Caco-2 (cell line): ENCODE data around the gene SZRD1. TPM values are rescaled to one million over a fixed set of nuclear protein-coding genes. Genes with fewer than 3 reads are reported as not detected.

Experiments used
- BruUV-seq: library from RNA; stranded (reverse); fragments of 400-500 nt; replicated peaks from 2 replicates; lab custom pipeline; 2021; lab: Mats Ljungman, UMichigan
- CTCF ChIA-PET: fragments of 300-600 bp; sonication (Branson Sonifier 250); formaldehyde crosslinking; loops from one replicate; lab custom pipeline; 2022; ENCODE audit warnings: antibody characterized with exemption; lab: Charles Lee
- POLR2A ChIA-PET: fragments of 300-600 bp; sonication (Branson Sonifier 250); formaldehyde crosslinking; loops from one replicate; lab custom pipeline; 2022; ENCODE audit warnings: antibody characterized with exemption; lab: Charles Lee
- DNase-seq, 2 experiments: peaks; one replicate each; pipeline versions ENCODE4 v3.0.0 to v3.0.0-alpha.2; 2020 to 2022
- H3K27me3 ChIP-seq: replicated peaks from 2 replicates; pipeline ENCODE4 v1.6.0; 2011; ENCODE audit warnings: low read length; ENCODE audit not compliant: control insufficient read depth, insufficient read depth
- H3K36me3 ChIP-seq: 2 replicates; pipeline ENCODE4 v1.5.1; 2011; ENCODE audit warnings: low read length; ENCODE audit not compliant: control insufficient read depth, insufficient read depth
- H3K4me1 ChIP-seq: fragments of 250-450 bp; sonication (Bioruptor Pico); 2 replicates; pipeline ENCODE4 v1.5.1; 2020; ENCODE audit warnings: mild to moderate bottlenecking
- H3K4me3 ChIP-seq: 2 replicates; pipeline ENCODE4 v1.5.1; 2011; ENCODE audit warnings: low read depth, mild to moderate bottlenecking, control low read depth, low read length
- H3K9me3 ChIP-seq: fragments of 250-450 bp; sonication (Bioruptor Pico); 2 replicates; pipeline ENCODE4 v1.5.1; 2020; ENCODE audit warnings: mild to moderate bottlenecking, moderate library complexity
- H3K27ac Mint-ChIP-seq: one replicate; pipeline ENCODE4 v1.8.0; 2022; ENCODE audit warnings: mixed read lengths; ENCODE audit not compliant: unreplicated experiment
- H3K27me3 Mint-ChIP-seq: one replicate; pipeline ENCODE4 v1.8.0; 2022; ENCODE audit warnings: mixed read lengths; ENCODE audit not compliant: insufficient read depth, unreplicated experiment
- H3K36me3 Mint-ChIP-seq: one replicate; pipeline ENCODE4 v1.8.0; 2022; ENCODE audit warnings: mild to moderate bottlenecking, mixed read lengths; ENCODE audit not compliant: insufficient read depth, unreplicated experiment
- H3K4me1 Mint-ChIP-seq: one replicate; pipeline ENCODE4 v1.8.0; 2022; ENCODE audit warnings: low read depth, mixed read lengths; ENCODE audit not compliant: unreplicated experiment
- H3K4me3 Mint-ChIP-seq: one replicate; pipeline ENCODE4 v1.8.0; 2022; ENCODE audit warnings: mild to moderate bottlenecking, moderate library complexity, mixed read lengths; ENCODE audit not compliant: unreplicated experiment
- H3K9me3 Mint-ChIP-seq: one replicate; pipeline ENCODE4 v1.8.0; 2022; ENCODE audit warnings: mixed read lengths; ENCODE audit not compliant: unreplicated experiment
- CTCF ChIP-seq, 2 experiments: fragments of 200-600 bp in 1 of 2; IDR thresholded peaks; 1 replicate in 1 of 2; 2 replicates in 1 of 2; pipeline versions ENCODE4 v1.5.1 to v1.8.0; 2011 to 2022; ENCODE audit warnings: antibody characterized with exemption in 1 of 2, control low read depth in 1 of 2, inconsistent platforms in 1 of 2, low read depth in 1 of 2, low read length in 1 of 2, mild to moderate bottlenecking in 1 of 2, moderate library complexity in 1 of 2; ENCODE audit not compliant: insufficient read depth in 1 of 2, severe bottlenecking in 1 of 2, unreplicated experiment in 1 of 2
- intact Hi-C: fragments of 100-400 bp; cut with micrococcal nuclease; formaldehyde crosslinking; loops from one replicate; pipeline ENCODE4 v1.10.0; 2022; ENCODE audit not compliant: unreplicated experiment
- total RNA-seq: library from RNA; stranded (reverse); gene quantifications from 2 replicates; pipeline ENCODE4 v1.2.3, GENCODE V29; 2022

Gene SZRD1
- total RNA-seq, 1 experiment from 2014 or later, result 93.8 TPM

DNA sequence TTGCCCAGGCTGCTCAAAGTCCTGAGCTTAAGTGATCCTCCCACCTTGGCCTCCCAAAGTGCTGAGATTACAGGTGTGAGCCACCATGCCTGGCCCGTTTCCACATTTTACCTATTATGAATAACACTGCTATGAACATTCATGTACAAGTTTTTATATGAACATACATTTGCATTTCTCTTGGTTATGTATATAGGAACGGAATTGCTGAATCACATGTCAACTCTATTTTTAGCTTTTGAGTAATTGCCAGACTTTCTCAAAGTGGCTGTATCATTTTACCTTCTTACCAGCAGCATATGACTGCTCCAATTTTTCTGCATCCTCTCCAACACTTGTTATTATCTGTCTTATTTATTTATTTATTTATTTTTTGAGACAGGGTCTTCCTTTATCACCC, 67.5 kb downstream of the SZRD1 start:
- ChIA-PET POLR2A (no interaction called here), CTCF (no interaction called here)
- Histone ChIP-seq H3K36me3 (no peaks in the 10 kb centered on the region), H3K4me1 (no peaks in the 10 kb centered on the region), H3K27me3 (no peaks in the 10 kb centered on the region), H3K4me3 (no peak overlapping the region), H3K9me3 (no peaks in the 10 kb centered on the region)
- intact Hi-C loops, result no loop called here
- Mint-ChIP-seq H3K27ac (no peak overlapping the region), H3K9me3 (no peaks in the 10 kb centered on the region), H3K4me3 (no peak overlapping the region), H3K4me1 (no peaks in the 10 kb centered on the region), H3K27me3 (peaks cover 4% of the 10 kb centered on the region), H3K36me3 (no peaks in the 10 kb centered on the region)
- BruUV-seq, result no TSS peak
- DNase-seq, result no peak
- no peak for TF ChIP-seq CTCF (IDR thresholded peaks at IDR 0.05; ENCODE audit: insufficient read depth in 1 of 2, low read depth in 1 of 2, low read length in 1 of 2, severe bottlenecking in 1 of 2, unreplicated experiment in 1 of 2)

DNA sequence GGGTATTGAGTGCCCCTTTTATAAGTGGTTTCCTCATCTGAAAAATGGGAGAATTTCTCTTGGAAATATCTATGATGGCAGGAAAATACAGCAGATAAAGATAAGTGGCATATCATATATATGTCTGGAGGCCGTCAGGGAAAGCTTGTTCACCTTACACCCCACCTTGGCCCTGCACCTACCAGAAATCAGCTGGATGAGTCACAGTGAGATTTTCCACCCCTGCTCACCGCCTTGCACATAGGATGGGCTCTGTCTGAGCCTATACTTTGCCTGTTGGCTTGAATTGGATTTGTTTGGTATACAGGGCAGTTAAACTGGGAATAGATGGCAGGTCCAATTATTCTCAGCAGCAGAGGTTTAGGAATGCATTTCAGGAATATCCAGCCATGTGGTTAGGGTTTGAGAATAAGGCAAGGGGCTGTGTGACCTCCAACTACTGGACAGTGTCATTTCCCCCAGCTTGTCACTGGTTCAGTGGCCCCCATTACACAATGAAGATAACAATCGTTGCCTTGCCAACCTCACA, 70.0 kb downstream of the SZRD1 start, which contains the start of gene SPATA21:
Gene SPATA21, minus strand, starts transcription at position 479 of the 529 bp plus-strand sequence. CDS start 6,053 bp downstream, outside the sequence.
- H3K9me3 Mint-ChIP-seq, result no peaks in the 10 kb centered on the region
- H3K4me1 ChIP-seq, result no peaks in the 10 kb centered on the region
- no peak for TF ChIP-seq CTCF (IDR thresholded peaks at IDR 0.05; ENCODE audit: insufficient read depth in 1 of 2, low read depth in 1 of 2, low read length in 1 of 2, severe bottlenecking in 1 of 2, unreplicated experiment in 1 of 2)
- H3K4me1 Mint-ChIP-seq, result no peaks in the 10 kb centered on the region
- H3K27me3 Mint-ChIP-seq, result peaks cover 4% of the 10 kb centered on the region
- H3K4me3 ChIP-seq, result no peak within 1 kb of the TSS
- no peaks in the 10 kb centered on the region for H3K36me3 ChIP-seq
- no peaks in the 10 kb centered on the region for H3K27me3 ChIP-seq
- H3K9me3 ChIP-seq, result no peaks in the 10 kb centered on the region
- H3K4me3 Mint-ChIP-seq, result no peak within 1 kb of the TSS
- H3K27ac Mint-ChIP-seq, result no peak within 1 kb of the TSS
- no peak for DNase-seq
- H3K36me3 Mint-ChIP-seq, result peaks cover 5% of the 10 kb centered on the region
- intact Hi-C loops, result no loop called here
- BruUV-seq, result no TSS peak
- ChIA-PET CTCF (no interaction called here), POLR2A (no interaction called here)

DNA sequence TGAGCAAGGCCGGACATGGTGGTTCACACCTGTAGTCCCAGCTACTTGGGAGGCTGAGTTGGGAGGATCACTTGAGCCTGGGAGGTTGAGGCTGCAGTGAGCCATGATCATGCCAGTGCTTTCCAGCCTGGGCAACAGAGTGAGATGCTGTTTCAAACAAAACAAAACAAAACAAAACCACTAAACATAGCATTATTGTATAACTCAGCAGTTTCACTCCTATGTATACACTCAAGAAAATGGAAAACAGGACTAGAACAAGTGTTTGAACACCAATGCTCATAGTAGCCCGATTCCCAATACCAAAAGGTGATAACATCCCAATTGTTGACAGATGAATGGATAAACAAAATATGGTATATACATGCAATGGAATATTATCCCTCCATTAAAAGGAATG, 71.5 kb downstream of the SZRD1 start:
- no peaks in the 10 kb centered on the region for H3K9me3 ChIP-seq
- no peaks in the 10 kb centered on the region for H3K4me1 ChIP-seq
- Mint-ChIP-seq H3K27me3 (no peaks in the 10 kb centered on the region), H3K4me1 (no peaks in the 10 kb centered on the region), H3K9me3 (no peaks in the 10 kb centered on the region), H3K27ac (no peak overlapping the region), H3K4me3 (no peak overlapping the region), H3K36me3 (peaks cover 5% of the 10 kb centered on the region)
- DNase-seq, result no peak
- ChIA-PET POLR2A (no interaction called here), CTCF (interaction anchor here (2.3 kb wide), 1 partner anchor 36 kb away, joined by 5 read pairs; no protein-coding TSS in a partner anchor)
- BruUV-seq, result no TSS peak
- no peaks in the 10 kb centered on the region for H3K27me3 ChIP-seq
- no peaks in the 10 kb centered on the region for H3K36me3 ChIP-seq
- intact Hi-C loops, result no loop called here
- no peak for TF ChIP-seq CTCF (IDR thresholded peaks at IDR 0.05; ENCODE audit: insufficient read depth in 1 of 2, low read depth in 1 of 2, low read length in 1 of 2, severe bottlenecking in 1 of 2, unreplicated experiment in 1 of 2)
- H3K4me3 ChIP-seq, result no peak overlapping the region
